ENCODE measurements around the gene CFP. TPM values are rescaled to one million over a fixed set of nuclear protein-coding genes. Genes with fewer than 3 reads are reported as not detected.

The CFP gene
- total RNA-seq, 3 donors from 2014 or later, result 0.96 to 4.0 (median 2.9) TPM

GRCh38 chrX:47581731-47582647 is 47.7 kb downstream of the CFP start, which contains the start of gene TIMP1:
TSS of gene TIMP1 (plus strand) at chrX:47582436. CDS start at chrX:47583416, 980 bp downstream.
- TF ChIP-seq CTCF (IDR thresholded peaks at IDR 0.05), result no peak
- Histone ChIP-seq H3K36me3 (ENCODE audit: low read depth) (no peaks in the 10 kb centered on the region), H3K9me3 (no peaks in the 10 kb centered on the region), H3K4me3 (no peak within 1 kb of the TSS), H3K4me1 (ENCODE audit: low read depth) (no peaks in the 10 kb centered on the region)
- peak; percentile 77 to 92 (median 79) for DNase-seq
- intact Hi-C loops (cut with DNase I, micrococcal nuclease), result no loop called here
- ATAC-seq, result peak; percentile 94

DNA sequence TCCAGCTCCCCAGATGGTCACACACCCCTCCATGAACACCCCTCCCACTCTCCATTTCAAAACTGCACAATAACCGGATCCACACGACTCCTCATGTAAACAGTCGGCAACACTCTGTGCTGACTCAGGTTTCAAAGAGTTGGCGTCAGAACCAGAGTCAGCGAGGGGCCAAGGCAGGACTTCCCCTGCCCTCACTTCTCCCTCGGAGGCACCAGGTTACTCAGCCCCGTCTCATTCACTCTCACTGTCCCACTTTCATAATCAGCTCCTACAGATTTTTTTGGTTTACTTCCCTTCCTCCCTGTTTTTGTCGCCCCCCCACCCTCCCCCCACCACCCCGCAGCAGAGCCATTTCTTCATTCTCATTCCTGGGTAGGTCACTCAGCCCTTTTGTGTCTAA is 50.2 kb downstream of the CFP start:
- ATAC-seq (no peak), DNase-seq (no peak)
- H3K36me3 ChIP-seq (ENCODE audit: low read depth), result no peaks in the 10 kb centered on the region
- no peak overlapping the region for H3K4me3 ChIP-seq
- no peaks in the 10 kb centered on the region for H3K9me3 ChIP-seq
- no peak for TF ChIP-seq CTCF (IDR thresholded peaks at IDR 0.05)
- peaks cover 4% of the 10 kb centered on the region for H3K4me1 ChIP-seq (ENCODE audit: low read depth)
- intact Hi-C loops (cut with DNase I, micrococcal nuclease), result no loop called here

DNA sequence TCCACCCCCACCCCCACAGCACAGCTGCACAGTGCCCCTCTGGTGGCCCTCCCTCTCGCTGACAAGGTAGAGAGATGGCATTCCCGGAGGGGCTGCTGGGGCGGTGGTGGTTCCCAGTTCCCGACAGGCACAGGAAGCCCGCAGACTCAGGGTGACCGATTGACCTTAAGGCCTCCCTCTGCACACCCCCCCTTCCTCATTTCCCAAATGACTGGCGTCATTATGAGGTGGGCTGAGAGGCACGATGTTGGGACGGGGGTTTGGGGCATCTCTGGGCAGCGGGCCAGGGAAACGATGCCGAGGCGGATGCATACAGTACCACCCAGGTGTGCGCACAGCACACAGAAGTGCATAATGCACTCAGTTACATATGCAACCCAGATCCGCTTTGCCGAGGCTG is 51.0 kb downstream of the CFP start:
- Histone ChIP-seq H3K9me3 (no peaks in the 10 kb centered on the region), H3K4me1 (ENCODE audit: low read depth) (peaks cover 6% of the 10 kb centered on the region), H3K36me3 (ENCODE audit: low read depth) (no peaks in the 10 kb centered on the region), H3K4me3 (no peak overlapping the region)
- no peak for TF ChIP-seq CTCF (IDR thresholded peaks at IDR 0.05)
- intact Hi-C loops (cut with DNase I, micrococcal nuclease), result no loop called here
- DNase-seq (no peak), ATAC-seq (no peak)

- ATAC-seq (no peak), DNase-seq (no peak)
- Histone ChIP-seq H3K4me1 (ENCODE audit: low read depth) (peaks cover 6% of the 10 kb centered on the region), H3K4me3 (no peak overlapping the region), H3K36me3 (ENCODE audit: low read depth) (no peaks in the 10 kb centered on the region), H3K9me3 (no peaks in the 10 kb centered on the region)
- TF ChIP-seq CTCF (IDR thresholded peaks at IDR 0.05), result no peak
- intact Hi-C loops (cut with DNase I, micrococcal nuclease), result no loop called here
Measured at GRCh38 chrX:47577901-47578300, 51.8 kb downstream of the CFP start.

DNA sequence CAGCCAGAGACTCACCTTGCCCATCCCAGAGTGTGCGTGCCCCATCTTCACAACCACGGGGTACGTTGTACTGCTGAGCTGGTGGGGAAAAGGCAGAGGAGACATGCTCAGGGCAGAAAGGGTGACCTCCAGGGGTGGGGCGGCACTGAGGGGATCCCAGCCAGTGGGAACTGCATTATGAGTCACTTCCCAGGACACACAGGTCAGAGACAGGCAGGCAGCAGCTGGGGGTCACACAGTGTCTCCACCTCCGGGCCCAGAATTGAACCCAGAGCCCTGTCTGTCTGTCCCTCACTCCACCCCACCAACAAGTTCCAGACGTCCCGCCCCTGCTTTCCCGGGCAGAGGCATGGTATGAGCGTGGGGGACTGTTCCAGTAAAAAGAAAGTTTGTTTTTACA is 52.3 kb downstream of the CFP start:
- no peak for TF ChIP-seq CTCF (IDR thresholded peaks at IDR 0.05)
- intact Hi-C loops (cut with DNase I, micrococcal nuclease), result no loop called here
- ATAC-seq, result no peak

More for the DNA sequence above, 52.3 kb downstream of the CFP start:
- Histone ChIP-seq H3K9me3 (no peaks in the 10 kb centered on the region), H3K36me3 (ENCODE audit: low read depth) (no peaks in the 10 kb centered on the region), H3K4me1 (ENCODE audit: low read depth) (peaks cover 6% of the 10 kb centered on the region), H3K4me3 (no peak overlapping the region)
- DNase-seq, result no peak
